PC-3 (cell line): Measurements from ENCODE around the gene ZNF283. TPM values are rescaled to one million over a fixed set of nuclear protein-coding genes. Genes with fewer than 3 reads are reported as not detected.

Experiments used
- ATAC-seq: fragments of 200-7000 bp; cut with Tn5 transposase; 2 replicates; pipeline ENCODE4 v1.9.1; 2020; ENCODE audit warnings: mild to moderate bottlenecking, moderate library complexity
- BruUV-seq: library from RNA; stranded (reverse); fragments of 400-500 nt; replicated peaks from 2 replicates; lab custom pipeline; 2021; lab: Mats Ljungman, UMichigan
- CTCF ChIA-PET: fragments of 300-600 bp; sonication (Branson Sonifier 250); formaldehyde crosslinking; loops from one replicate; lab custom pipeline; 2022; ENCODE audit warnings: antibody characterized with exemption; lab: Charles Lee
- POLR2A ChIA-PET: fragments of 300-600 bp; sonication (Branson Sonifier 250); formaldehyde crosslinking; loops from one replicate; lab custom pipeline; 2022; ENCODE audit warnings: antibody characterized with exemption; ENCODE audit not compliant: unreplicated experiment; lab: Charles Lee
- DNase-seq: peaks from one replicate; pipeline ENCODE4 v3.0.0-alpha.2; 2015
- H2AFZ ChIP-seq: fragments of 300-600 bp; sonication (generic); 2 replicates; pipeline ENCODE4 v1.6.0; 2016; ENCODE audit warnings: antibody characterized with exemption, low read length
- H3F3A ChIP-seq: fragments of 300-600 bp; sonication (generic); one replicate; pipeline ENCODE4 v1.6.0; 2017; ENCODE audit warnings: antibody characterized with exemption, low read length, control low read depth, mild to moderate bottlenecking; ENCODE audit not compliant: unreplicated experiment
- H3K27ac ChIP-seq: fragments of 300-600 bp; sonication (generic); 2 replicates; pipeline ENCODE4 v1.5.1; 2016; ENCODE audit warnings: mild to moderate bottlenecking, low read length
- H3K27me3 ChIP-seq: fragments of 300-600 bp; sonication (generic); 2 replicates; pipeline ENCODE4 v1.6.1; 2016; ENCODE audit warnings: low read length, mixed read lengths
- H3K36me3 ChIP-seq: fragments of 300-600 bp; sonication (generic); 2 replicates; pipeline ENCODE4 v1.6.1; 2016; ENCODE audit warnings: low read depth, mixed run types, low read length, mixed read lengths
- H3K4me1 ChIP-seq: fragments of 300-600 bp; sonication (generic); 2 replicates; pipeline ENCODE4 v1.5.1; 2016; ENCODE audit warnings: low read length; ENCODE audit not compliant: insufficient read depth
- H3K4me2 ChIP-seq: fragments of 300-600 bp; sonication (generic); 2 replicates; pipeline ENCODE4 v1.6.0; 2016; ENCODE audit warnings: low read length
- H3K4me3 ChIP-seq: fragments of 300-600 bp; sonication (generic); 2 replicates; pipeline ENCODE4 v1.5.1; 2016; ENCODE audit warnings: mild to moderate bottlenecking, low read length, mixed read lengths
- H3K79me2 ChIP-seq: fragments of 300-600 bp; sonication (generic); 2 replicates; pipeline ENCODE4 v1.6.1; 2017; ENCODE audit warnings: low read length, mixed read lengths
- H3K9ac ChIP-seq: fragments of 300-600 bp; sonication (generic); 2 replicates; pipeline ENCODE4 v1.6.0; 2016; ENCODE audit warnings: mild to moderate bottlenecking, low read length
- H3K9me2 ChIP-seq: fragments of 300-600 bp; sonication (generic); replicated peaks from 2 replicates; pipeline ENCODE4 v1.6.1; 2016; ENCODE audit warnings: mixed run types, low read length, mixed read lengths
- H3K9me3 ChIP-seq: fragments of 300-600 bp; sonication (generic); 2 replicates; pipeline ENCODE4 v1.6.1; 2016; ENCODE audit warnings: low read length, mixed read lengths
- H4K20me1 ChIP-seq: fragments of 300-600 bp; sonication (generic); 2 replicates; pipeline ENCODE4 v1.6.1; 2016; ENCODE audit warnings: low read length, mixed read lengths
- CTCF ChIP-seq: fragments of 300-600 bp; sonication (generic); conservative IDR thresholded peaks from 2 replicates; pipeline ENCODE4 v1.5.1; 2017; ENCODE audit warnings: antibody characterized with exemption, low read depth, mild to moderate bottlenecking, low read length
- EZH2 ChIP-seq: fragments of 300-600 bp; sonication (generic); IDR thresholded peaks from one replicate; pipeline ENCODE4 v1.6.1; 2017; ENCODE audit warnings: antibody characterized with exemption, mild to moderate bottlenecking, low read length; ENCODE audit not compliant: unreplicated experiment
- EZH2phosphoT487 ChIP-seq: fragments of 300-600 bp; sonication (generic); IDR thresholded peaks from 2 replicates; pipeline ENCODE4 v1.6.1; 2018; ENCODE audit warnings: mild to moderate bottlenecking, antibody characterized with exemption, low read length, borderline replicate concordance
- intact Hi-C: fragments of 100-400 bp; cut with micrococcal nuclease; formaldehyde crosslinking; loops from 2 replicates; pipeline ENCODE4 v1.9.0; 2023
- total RNA-seq: library from RNA; depleted of rRNA; stranded (reverse); fragments of >200 nt; gene quantifications from 2 replicates; pipeline ENCODE4 v1.2.3, GENCODE V29; 2014

Gene ZNF283
- total RNA-seq, 1 experiment from 2014 or later, result 3.0 TPM

GRCh38 chr19:43797118-43797517 is 30.0 kb upstream of the ZNF283 start:
- no peak for ATAC-seq
- Histone ChIP-seq H3K4me3 (no peak overlapping the region), H3K4me1 (peaks cover 11% of the 10 kb centered on the region), H3K27me3 (no peaks in the 10 kb centered on the region), H3K36me3 (no peaks in the 10 kb centered on the region), H3K4me2 (no peak overlapping the region), H3K79me2 (no peaks in the 10 kb centered on the region), H3K9ac (no peak overlapping the region), H3F3A (no peaks in the 10 kb centered on the region), H2AFZ (no peak overlapping the region), H4K20me1 (no peaks in the 10 kb centered on the region), H3K9me2 (no peaks in the 10 kb centered on the region), H3K9me3 (no peaks in the 10 kb centered on the region), H3K27ac (no peak overlapping the region)
- TF ChIP-seq EZH2phosphoT487 (no peak), CTCF (no peak), EZH2 (no peak)
- BruUV-seq, result no TSS peak
- POLR2A ChIA-PET, result no interaction called here
- intact Hi-C loops, result no loop called here
- no peak for DNase-seq
- CTCF ChIA-PET, result no interaction called here

GRCh38 chr19:43797556-43797955 is 29.6 kb upstream of the ZNF283 start:
- no peak for TF ChIP-seq EZH2
- TF ChIP-seq EZH2phosphoT487, result no peak
- TF ChIP-seq CTCF, result no peak
- H3K79me2 ChIP-seq, result no peaks in the 10 kb centered on the region
- peaks cover 11% of the 10 kb centered on the region for H3K4me1 ChIP-seq
- H3K4me2 ChIP-seq, result no peak overlapping the region
- no peaks in the 10 kb centered on the region for H3K27me3 ChIP-seq
- H3K27ac ChIP-seq, result no peak overlapping the region
- DNase-seq (no peak), ATAC-seq (no peak)
- H3K9me2 ChIP-seq, result no peaks in the 10 kb centered on the region
- H2AFZ ChIP-seq, result no peak overlapping the region
- ChIA-PET CTCF (no interaction called here), POLR2A (no interaction called here)
- no peak overlapping the region for H3K4me3 ChIP-seq
- intact Hi-C loops, result no loop called here
- no TSS peak for BruUV-seq
- H3K9ac ChIP-seq, result no peak overlapping the region
- H3K9me3 ChIP-seq, result no peaks in the 10 kb centered on the region
- no peaks in the 10 kb centered on the region for H4K20me1 ChIP-seq
- H3K36me3 ChIP-seq, result no peaks in the 10 kb centered on the region
- H3F3A ChIP-seq, result no peaks in the 10 kb centered on the region

GRCh38 chr19:43798026-43798545 is 29.0 kb upstream of the ZNF283 start:
- Histone ChIP-seq H3K9me2 (no peaks in the 10 kb centered on the region), H3F3A (no peaks in the 10 kb centered on the region), H3K27ac (no peak overlapping the region), H3K9ac (peak overlapping the region; percentile 37; the same call in 1 of the 2 replicates), H3K4me1 (peaks cover 11% of the 10 kb centered on the region), H2AFZ (peak overlapping the region; percentile 95), H3K4me3 (peak overlapping the region; percentile 73), H4K20me1 (no peaks in the 10 kb centered on the region), H3K9me3 (no peaks in the 10 kb centered on the region), H3K36me3 (no peaks in the 10 kb centered on the region), H3K27me3 (no peaks in the 10 kb centered on the region), H3K4me2 (peak overlapping the region; percentile 95), H3K79me2 (no peaks in the 10 kb centered on the region)
- no peak; the same call in none of the 2 replicates for ATAC-seq
- ChIA-PET POLR2A (no interaction called here), CTCF (no interaction called here)
- BruUV-seq, result no TSS peak
- no peak for DNase-seq
- no peak for TF ChIP-seq CTCF
- TF ChIP-seq EZH2phosphoT487, result no peak
- TF ChIP-seq EZH2, result no peak
- intact Hi-C loops, result no loop called here
